HG03045 (cell line): ENCODE data around the gene AFDN.

Source experiments
- ATAC-seq: cut with Tn5 transposase; IDR thresholded peaks from one replicate; pipeline ENCODE4 v1.9.1; 2021; ENCODE audit warnings: mild to moderate bottlenecking, moderate library complexity; ENCODE audit not compliant: unreplicated experiment

The AFDN gene

DNA sequence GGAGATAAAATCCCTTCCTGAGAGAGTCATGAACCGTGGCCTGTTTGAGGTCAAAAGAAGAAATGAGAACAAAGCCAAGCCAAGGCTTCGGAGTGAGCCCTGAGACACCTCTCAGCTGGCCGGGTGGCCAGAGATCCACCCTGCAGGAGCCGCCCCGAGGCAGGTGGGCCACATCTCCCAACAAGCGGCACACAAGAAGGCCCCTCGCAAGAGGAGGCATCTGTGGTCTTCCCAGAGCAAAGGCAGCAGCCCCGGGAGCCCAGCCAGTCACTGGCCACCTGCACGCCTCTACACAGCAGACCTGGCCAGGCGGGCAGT lies 30.9 kb upstream of the AFDN start:
- no peak for ATAC-seq

DNA sequence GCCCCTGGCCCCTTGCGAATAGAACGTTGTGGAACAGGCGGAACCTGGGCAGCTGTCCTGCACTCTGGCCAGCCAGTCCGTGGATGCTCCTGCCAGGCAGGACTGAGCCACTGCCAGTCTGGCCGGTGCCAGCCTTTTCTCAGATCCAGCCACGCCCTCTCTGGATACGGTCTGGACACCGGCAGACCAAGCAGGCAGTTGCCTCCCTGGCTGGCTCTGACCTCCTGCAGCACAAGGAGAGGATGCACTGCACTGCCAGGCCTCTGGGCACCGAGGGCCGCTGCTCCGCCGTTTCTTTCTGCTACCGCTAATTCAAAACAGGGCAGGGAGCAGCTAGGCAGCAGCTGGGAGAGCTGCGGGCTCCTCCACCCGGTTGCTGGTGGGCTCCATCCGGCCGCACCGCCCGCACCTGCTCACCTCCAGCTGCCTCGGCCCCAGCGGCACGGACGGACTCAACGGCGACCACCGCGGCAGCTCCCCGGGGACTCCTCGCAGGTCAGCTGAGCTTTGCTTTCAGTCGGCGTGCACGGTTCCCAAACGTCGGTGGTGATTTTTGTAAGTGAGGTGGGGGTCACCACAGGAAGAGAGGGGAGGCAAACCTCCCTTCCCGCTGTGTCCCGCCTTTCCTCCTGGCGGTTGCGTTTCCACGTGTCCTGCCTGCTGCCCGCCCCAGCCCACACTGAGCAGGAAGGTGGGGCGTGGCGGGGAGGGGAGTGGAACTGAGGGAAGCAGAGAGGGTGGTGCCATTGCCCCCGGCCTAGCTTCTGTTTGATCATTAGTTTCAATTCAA lies 30.3 kb upstream of the AFDN start:
- ATAC-seq: no peak

DNA sequence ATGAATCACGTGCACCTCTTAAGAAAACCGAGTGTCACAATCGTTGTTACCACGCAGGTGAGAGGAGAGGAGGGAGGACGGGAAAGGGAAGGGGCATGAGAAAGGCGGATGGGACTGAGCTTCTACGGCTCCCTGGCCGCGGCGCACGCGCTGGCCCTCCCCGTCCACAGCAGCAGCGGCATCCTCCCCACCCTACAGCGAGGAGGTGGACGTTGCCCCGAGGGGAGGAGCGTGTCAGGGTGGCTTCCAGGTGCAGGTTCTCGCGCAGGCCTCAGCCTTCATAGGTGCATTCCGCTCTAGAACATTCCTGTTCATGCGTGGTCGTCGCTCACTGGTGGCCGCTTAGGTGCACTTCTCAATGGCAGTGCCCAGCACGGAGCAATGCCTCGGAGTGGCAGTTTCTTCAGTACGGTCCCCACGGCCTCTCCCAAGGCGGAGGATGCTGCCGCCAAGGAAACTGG lies 29.7 kb upstream of the AFDN start:
- no peak for ATAC-seq

DNA sequence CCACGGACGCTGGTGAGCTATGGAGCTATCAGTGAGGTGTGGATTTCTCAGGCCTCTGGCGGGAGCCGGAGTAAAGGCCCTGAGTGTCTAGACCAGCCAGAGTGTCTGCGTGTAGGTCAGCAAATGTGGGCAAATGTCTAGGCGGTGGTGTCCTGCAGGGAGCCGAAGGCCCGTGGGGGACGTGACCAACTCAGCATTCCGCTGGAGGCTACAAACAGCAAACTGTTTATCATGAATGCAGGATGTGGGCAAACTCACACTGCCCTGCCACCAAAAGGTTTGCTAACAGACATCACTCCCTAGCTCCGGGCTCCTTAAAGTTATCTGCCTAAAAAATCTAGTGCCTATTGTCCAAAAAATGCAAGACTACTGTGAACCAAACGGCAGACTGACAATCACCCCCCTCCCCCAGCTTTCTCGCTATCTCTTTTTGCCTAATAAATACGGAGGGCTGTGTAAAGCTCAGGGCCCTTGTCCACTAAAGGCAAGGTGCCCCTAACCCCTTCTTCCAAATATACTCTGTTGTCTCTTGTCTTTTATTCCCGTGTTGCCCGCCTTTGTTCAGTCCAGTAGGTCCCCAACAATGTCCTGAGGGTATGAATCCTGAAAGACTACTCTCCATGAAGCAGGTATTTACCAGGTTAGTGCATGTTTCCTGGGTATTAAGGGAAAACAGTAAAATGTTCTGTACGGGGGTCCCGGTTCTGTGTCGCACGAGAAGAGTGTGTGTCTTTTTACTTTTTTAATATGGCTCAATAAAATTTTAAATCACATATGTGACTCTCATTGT lies 29.0 kb upstream of the AFDN start:
- ATAC-seq: no peak

DNA sequence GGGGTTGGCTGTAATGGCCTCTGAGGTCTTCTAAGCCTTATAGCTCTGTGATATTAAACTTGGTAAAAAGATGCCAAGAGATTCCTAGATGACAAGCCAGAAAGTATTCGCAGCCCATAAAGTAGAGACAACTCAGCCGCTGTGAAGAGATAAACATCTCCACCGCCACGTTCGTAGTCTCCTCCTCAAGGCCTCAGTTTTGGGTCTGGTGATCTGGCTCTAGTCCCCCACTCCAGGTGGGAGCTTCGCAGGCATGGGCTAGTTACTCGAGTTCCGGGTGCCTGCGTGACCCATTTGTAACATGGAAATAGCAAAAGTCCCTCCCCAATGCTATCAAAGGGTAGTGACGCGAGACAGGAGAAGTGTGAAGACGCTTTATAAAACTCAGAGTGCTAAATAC lies 28.3 kb upstream of the AFDN start:
- no peak for ATAC-seq

DNA sequence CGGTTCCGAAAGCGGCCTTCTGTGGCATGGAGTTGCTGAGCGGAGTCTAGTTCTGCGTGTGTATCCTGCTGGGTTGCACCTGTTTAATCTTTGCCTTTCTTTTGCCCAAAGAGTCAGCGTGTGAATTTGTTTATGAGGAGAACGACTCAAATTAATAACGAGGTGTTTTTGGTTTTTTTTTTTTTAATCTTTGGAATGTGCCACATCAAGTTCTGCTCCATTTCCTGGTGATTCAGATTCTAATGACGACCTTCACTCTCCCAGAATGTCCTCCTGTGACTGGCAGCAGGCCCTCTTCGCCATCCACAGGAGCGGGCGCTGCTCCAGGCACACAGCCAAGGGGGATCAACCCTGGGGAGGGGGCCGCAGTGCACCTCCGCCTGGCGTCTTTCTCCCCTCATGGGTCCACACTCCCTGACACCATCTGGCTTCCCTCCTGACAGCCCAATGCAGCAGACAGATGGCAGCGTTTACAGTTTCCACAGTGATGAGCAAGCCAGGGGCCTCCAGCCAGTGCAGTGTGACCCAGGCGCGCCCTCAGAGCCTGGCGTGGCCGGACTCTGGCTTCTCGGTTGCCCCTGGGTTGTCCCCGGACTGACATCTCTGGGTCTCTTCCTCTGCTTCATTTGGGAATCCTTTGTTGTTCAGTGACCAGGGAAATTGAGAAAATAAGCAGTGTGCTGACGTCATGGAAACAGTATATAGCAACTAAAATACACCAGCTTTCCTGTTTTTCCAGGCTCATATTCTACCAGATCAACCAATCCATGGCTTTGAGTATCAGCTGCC lies 27.5 kb upstream of the AFDN start:
- ATAC-seq: no peak

DNA sequence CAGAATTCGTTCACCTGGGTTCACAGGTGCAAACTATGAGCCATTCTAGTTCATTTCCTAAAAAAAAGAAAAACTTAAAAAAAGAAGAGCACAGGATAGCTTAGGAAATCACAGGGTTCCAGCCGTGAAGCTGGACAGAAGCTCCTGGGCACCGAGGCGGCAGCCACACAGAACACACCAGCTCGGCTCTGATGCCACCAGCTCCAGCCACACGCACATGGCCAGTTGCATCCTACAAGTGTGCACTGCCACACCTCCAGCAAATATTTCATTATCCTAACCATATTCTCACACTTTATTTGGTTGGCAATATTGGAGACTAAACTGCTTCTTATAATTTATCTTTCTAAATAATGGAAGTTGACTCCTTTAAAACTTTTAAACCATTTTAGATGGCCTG lies 26.2 kb upstream of the AFDN start:
- no peak for ATAC-seq

DNA sequence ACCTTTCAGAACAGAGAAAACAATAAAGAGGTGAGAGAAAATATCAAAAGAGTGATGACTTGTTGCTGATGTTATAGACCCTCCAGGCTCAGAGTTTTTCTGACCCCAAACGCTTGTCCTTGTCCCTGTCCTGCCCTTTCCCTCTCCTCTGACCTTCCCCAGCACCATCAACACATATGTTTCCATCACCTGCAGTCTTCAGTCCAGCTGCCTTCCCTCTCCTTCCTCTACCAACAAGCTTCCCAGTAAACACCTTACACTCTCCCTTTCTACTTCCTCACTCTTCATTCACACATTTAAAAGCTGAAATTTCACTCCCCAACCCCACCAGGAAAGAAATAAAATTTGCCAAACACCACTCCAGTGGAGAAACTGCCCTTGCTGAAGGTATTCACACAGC lies 25.4 kb upstream of the AFDN start:
- no peak for ATAC-seq

DNA sequence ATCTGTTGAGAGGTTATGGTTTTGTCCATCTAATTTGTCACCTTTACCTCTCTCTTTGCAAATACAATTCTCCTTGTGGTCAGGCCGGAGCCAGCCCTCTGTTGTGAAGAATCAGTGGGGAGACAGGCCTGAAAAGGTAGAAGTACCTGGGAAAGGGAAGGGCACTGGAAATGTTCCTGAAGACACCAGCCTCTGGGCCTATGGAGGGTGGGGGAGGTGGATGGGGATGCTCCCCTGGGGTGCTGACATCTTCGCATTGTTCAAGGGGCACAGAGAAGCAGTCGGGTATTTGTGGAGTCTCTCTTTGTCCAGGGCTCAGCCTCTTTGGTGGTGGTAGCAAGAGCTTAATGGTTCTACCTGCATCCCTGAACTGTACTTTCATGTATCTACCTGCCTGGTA lies 24.4 kb upstream of the AFDN start:
- no peak for ATAC-seq

DNA sequence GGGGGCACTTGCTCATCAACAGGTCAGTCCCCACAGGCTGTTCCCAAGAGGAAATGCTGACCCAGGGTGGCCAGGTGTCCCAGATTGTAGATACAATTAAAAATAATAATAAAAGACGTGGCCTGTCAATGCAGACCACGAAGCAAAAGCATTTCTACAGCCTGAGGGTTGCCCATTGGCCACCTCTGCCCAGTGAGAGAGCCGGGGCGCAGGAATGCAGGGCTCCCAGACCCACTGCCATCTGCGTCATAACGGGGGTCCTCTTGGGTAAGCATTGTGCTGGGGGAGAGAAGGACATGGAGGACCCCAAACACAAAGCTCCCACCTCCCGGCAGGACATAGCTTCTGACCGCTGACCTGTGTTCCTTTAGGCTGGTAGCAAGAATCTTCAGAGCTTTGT lies 22.9 kb upstream of the AFDN start:
- ATAC-seq: no peak

DNA sequence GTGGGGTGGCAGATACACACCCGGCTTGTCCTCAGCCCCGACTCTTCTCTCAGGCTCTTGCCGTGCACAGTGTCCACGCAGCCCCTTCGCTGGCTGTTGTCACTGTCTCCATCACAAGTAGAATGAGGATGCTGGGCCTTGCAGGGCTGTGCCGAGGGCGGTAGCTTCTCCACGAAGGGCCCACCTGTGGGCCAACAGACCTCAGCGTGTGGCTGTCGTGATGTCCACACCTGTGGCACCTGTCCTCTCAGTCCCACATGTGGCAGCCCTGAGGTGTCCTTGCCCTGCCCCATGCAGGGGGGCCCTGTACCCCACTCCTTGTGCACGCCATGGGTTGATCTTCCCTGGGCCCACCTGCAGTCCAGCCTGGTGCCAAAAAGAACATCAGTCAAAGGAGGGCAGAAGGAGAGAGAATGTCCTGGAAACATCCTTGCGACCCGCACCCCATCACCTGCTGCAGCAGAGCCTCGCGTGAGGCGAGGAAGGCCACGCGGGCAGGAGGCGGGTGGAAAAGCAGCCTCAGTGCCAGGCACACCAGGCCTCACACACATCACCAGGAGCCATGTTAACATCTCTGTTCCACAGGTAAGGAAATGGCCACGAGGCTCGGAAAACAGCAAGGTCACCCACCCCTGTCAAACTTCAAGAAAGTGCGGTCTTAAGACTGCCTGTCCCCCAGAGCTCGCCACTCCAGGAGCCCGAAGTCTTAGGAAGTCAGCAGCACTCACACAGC lies 22.3 kb upstream of the AFDN start:
- ATAC-seq: no peak

DNA sequence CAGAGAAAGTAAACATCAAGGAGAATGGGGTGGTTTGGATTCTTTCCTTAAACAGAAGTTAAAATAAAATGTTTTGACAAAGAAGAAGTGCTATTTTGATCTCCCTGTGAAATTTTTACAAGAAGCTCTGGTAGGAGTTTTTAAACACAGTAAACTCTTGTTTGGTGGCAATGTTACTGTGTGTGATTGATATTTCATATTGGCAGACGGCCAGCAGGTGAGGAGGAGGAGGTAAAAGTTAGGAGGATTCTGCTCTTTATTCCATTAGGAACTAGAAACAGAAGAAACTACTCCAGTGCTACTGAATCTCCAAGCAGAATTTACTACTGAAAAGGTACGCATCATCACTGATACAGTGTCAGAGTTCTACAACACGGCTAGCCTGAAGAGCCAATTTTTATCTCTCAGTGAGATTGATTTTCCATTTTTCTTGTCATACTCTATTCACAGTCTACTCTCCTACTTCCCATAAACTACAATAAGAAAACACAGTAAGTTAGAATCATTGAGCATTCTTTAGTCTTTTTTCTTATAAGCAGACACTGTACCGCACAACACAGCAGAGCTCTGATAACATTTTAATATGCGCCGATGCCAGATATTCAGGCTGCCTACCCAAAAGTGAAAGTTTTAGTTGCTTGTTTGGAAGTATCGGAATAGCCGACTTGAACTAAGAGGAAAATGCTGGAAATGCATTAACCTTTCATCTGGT lies 21.2 kb upstream of the AFDN start:
- ATAC-seq: no peak

DNA sequence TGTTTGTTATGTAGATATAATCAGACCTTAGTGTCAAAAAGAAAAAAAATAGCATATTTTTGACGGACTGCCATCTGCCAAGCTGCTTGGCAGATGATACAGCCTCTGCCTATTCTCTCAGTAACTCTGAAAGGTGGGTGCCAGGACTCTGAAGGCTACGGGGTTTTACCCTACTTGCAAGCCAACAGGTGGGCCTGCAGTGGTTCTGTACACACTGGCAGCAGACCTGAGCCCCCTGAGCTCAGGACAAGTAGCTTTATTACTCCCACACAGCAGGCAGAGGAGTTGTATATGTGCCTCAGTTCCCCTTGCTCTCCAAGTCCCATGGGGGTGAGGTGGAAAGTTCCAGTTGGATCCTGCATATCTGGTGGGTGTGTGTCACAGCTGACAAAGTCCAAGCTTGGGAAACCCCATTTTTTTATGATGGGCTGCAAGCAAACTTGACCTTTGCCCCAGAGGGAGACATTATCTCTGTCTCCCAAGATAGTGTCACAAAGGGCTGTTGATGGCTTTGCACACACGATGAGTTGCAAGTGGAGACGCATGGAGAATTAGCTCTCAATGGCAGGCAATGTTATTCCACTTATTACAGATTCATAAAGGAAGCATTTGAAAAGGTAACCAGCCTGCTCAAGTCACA lies 20.5 kb upstream of the AFDN start:
- no peak for ATAC-seq

DNA sequence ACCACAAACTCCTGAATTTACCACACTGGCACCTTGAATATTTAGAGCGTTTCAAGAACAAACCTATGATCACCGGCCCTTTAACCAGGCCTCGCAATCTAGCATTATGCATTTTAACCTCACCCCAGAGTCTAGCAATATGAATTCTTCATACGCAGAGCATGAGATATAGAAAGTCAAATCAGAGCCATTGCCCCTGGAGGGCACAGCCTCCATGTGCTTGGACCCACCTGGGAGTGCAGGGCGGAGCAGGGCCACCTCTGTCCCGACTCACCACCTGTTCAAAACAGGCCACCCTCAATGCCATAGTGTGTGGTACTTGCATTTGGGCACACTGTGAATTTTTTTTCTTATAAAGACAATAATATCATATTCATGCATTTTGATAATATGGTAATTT lies 19.5 kb upstream of the AFDN start:
- no peak for ATAC-seq

DNA sequence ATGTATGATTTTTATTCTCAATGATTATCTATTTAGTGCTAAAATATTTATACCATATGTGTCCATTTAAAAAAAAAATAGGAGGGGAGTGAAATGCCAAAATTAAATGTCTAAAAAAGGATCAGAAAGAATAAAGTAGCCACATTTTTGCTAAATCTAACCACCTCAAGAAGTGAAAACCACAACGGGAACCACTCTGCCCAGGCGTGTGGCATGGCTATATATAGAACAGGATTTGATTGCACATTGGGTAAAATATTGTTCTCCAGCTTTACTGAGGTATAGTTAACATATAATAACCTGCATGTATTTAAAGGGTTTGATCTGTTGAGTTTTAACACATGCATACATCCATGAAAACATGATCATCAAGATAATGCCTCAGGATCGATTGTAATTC lies 19.0 kb upstream of the AFDN start:
- ATAC-seq: no peak

DNA sequence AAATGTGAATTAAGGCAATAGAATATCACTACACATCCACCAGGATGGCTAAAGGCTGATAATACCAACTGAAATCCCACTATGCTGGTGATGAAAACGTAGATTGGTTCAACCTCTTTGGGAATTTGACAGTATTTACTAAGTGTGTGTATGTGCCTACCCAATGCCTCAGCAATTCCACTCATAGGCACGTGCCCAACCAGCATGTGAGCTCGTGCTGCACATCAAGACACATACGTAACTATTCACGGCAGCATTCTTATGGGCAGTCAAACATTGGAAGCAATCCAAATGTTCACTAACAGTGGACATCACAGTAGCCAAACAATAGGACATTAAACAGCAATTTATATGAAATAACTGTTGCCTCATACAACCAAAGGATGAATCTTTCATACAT lies 15.7 kb upstream of the AFDN start:
- ATAC-seq: no peak

DNA sequence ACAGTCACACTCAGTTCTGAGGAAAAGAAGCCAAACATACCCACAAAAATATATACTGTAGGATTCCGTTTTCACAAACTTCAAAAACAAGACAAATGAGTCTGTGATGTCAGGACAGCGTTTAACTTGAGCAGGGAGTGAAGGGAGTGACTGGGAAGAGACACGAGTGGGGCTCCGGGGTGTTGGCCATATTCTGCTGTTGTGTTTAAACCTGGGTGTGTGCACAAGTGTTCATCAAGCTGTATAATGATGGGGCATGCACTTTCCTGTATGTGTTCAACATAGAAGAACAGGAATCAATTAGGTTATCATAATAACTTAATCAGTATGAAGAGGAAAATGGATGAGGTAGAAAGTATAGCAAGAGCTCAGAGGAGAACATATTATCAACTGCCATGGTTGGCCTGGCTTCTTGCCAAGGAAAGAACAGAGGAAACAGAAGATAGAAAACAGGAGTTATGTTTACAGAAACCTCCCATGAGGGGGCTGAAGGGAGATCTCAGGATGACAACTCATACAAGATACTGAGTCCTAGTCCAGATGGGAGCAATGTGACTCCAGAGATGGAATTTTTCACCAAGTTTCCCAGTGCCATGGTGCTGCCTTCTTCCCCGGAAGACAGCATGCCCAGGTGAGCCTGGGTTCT lies 15.1 kb upstream of the AFDN start:
- ATAC-seq: no peak

DNA sequence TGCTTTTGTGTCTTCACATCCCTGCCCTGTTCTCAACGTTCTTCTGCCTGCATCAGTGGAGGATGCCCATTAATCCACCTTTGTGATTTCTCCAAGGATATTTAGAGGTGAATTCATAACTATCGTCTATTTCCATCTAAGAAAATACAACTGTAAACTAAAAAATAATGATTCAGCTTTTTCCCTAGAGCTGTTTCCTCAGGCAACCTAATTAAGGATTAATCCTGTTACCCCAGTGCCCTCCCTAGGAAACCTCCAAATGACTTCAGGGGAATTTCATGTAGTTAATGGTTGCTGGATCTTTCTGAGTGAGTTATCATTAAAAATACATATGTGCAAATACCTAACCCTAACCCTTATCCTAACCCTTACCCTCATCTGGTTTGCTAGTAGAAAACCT lies 14.6 kb upstream of the AFDN start:
- ATAC-seq: no peak

DNA sequence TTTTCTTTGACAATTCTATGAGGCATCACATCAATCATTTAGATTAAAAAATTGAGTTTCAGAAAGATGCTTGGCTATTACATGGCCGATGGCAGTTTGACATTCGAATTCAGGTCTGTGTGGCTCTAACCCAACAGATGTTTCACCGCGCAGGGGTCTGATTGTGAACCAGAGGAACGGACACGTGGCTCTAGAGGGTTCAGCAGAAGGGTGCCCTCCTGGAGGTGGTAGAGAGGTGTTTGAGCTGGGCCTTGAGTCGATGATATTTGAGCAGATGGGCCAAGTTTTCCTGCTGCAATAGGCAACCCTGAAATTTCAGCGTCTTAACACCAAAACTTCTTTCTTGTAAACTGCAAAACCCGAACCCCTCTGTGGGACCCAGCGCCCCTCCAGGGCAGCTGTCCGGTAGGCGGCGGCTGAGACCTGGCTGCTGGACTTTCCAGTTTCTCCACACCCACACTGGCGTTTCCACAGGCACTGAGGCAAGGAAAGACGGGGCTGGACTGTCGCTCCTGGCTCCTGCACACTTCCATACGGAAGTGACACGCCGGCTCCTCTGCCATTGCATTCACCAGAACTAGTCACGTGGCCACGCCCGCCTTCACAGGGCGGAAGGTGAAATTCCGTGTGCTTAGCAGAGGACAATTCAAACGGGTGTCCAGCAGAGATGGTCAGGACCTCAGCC lies 11.3 kb upstream of the AFDN start:
- no peak for ATAC-seq
